HL-60 (cell line): ENCODE measurements around the gene ANKRD34B.

ENCODE experiments used
- POLR2AphosphoS5 ChIP-seq: IDR thresholded peaks from 2 replicates; pipeline ENCODE4 v1.6.1; 2012; ENCODE audit warnings: low read depth
- SPI1 ChIP-seq: IDR thresholded peaks from 2 replicates; pipeline ENCODE4 v1.6.1; 2012; ENCODE audit warnings: low read depth, mild to moderate bottlenecking, borderline replicate concordance
- TF ChIP-seq, protein P1 (sequence below): IDR thresholded peaks from one replicate; pipeline ENCODE4 v1.5.1; 2011; ENCODE audit warnings: low read length, control low read depth, inconsistent platforms; ENCODE audit not compliant: insufficient read depth
- TF ChIP-seq, protein P2 (sequence below): IDR thresholded peaks from 2 replicates; pipeline ENCODE4 v1.6.1; 2012; ENCODE audit warnings: low read depth; ENCODE audit not compliant: insufficient replicate concordance

DNA sequence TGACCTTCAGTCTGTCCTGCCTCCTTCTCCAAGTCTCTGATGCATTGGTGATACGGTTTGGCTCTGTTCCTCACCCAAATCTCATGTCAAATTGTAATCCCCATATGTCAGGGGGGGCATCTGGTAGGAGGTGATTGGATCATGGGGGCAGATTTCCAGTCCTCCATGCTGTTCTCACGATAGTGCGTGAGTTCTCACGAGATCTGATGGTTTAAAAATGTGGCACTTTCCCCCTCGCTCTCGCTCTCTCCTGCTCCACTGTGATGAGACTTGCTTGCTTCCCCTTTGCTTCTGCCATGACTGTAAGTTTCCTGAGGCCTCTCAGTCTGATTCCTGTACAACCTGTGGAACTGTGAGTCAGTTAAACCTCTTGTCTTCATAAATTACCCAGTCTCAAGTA, 14.7 kb upstream of the ANKRD34B start:
- TF ChIP-seq, protein P1, sequence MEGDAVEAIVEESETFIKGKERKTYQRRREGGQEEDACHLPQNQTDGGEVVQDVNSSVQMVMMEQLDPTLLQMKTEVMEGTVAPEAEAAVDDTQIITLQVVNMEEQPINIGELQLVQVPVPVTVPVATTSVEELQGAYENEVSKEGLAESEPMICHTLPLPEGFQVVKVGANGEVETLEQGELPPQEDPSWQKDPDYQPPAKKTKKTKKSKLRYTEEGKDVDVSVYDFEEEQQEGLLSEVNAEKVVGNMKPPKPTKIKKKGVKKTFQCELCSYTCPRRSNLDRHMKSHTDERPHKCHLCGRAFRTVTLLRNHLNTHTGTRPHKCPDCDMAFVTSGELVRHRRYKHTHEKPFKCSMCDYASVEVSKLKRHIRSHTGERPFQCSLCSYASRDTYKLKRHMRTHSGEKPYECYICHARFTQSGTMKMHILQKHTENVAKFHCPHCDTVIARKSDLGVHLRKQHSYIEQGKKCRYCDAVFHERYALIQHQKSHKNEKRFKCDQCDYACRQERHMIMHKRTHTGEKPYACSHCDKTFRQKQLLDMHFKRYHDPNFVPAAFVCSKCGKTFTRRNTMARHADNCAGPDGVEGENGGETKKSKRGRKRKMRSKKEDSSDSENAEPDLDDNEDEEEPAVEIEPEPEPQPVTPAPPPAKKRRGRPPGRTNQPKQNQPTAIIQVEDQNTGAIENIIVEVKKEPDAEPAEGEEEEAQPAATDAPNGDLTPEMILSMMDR, result no peak
- TF ChIP-seq, protein P2, sequence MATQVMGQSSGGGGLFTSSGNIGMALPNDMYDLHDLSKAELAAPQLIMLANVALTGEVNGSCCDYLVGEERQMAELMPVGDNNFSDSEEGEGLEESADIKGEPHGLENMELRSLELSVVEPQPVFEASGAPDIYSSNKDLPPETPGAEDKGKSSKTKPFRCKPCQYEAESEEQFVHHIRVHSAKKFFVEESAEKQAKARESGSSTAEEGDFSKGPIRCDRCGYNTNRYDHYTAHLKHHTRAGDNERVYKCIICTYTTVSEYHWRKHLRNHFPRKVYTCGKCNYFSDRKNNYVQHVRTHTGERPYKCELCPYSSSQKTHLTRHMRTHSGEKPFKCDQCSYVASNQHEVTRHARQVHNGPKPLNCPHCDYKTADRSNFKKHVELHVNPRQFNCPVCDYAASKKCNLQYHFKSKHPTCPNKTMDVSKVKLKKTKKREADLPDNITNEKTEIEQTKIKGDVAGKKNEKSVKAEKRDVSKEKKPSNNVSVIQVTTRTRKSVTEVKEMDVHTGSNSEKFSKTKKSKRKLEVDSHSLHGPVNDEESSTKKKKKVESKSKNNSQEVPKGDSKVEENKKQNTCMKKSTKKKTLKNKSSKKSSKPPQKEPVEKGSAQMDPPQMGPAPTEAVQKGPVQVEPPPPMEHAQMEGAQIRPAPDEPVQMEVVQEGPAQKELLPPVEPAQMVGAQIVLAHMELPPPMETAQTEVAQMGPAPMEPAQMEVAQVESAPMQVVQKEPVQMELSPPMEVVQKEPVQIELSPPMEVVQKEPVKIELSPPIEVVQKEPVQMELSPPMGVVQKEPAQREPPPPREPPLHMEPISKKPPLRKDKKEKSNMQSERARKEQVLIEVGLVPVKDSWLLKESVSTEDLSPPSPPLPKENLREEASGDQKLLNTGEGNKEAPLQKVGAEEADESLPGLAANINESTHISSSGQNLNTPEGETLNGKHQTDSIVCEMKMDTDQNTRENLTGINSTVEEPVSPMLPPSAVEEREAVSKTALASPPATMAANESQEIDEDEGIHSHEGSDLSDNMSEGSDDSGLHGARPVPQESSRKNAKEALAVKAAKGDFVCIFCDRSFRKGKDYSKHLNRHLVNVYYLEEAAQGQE, result no peak
- no peak for TF ChIP-seq POLR2AphosphoS5
- TF ChIP-seq SPI1, result no peak
